B cell (primary cell): Measurements from ENCODE around the gene ZMYND15. TPM values are rescaled to one million over a fixed set of nuclear protein-coding genes. Genes with fewer than 3 reads are reported as not detected.
A peak's percentile ranks its signal among the peaks of the same experiment; 100 is the strongest.

ENCODE experiments used
- ATAC-seq: fragments of 200-7000 bp; cut with Tn5 transposase; one replicate; pipeline ENCODE4 v1.10.0; 2021; ENCODE audit warnings: low read depth, mild to moderate bottlenecking, moderate number of reproducible peaks, moderate library complexity
- CTCF ChIA-PET: fragments of 350-600 bp; sonication (Branson Sonifier 250); formaldehyde crosslinking; loops from one replicate; lab custom pipeline; 2021; ENCODE audit warnings: antibody characterized with exemption, inconsistent platforms; lab: Charles Lee
- POLR2A ChIA-PET: fragments of 350-600 bp; sonication (Branson Sonifier 250); formaldehyde crosslinking; loops from one replicate; lab custom pipeline; 2021; ENCODE audit warnings: antibody characterized with exemption; lab: Charles Lee
- DNase-seq: peaks from one replicate; pipeline ENCODE4 v3.0.0; 2013
- H2AFZ ChIP-seq: 2 replicates; pipeline ENCODE4 v1.6.1; 2012; ENCODE audit warnings: mild to moderate bottlenecking, low read depth, low read length; ENCODE audit not compliant: insufficient read depth, poor library complexity, severe bottlenecking
- H3K27ac ChIP-seq, 2 donors: 1 replicate in 1 of 2; 2 replicates in 1 of 2; pipeline ENCODE4 v1.5.1; 2012 to 2013; ENCODE audit warnings: low read length in 2 of 2, mild to moderate bottlenecking in 2 of 2, moderate library complexity in 1 of 2
- H3K27me3 ChIP-seq, 4 experiments: fragments of 200-600 bp in 1 of 4; sonication (generic) in 1 of 4; replicated peaks in 1 of 4; 1 replicate in 2 of 4; 2 replicates in 2 of 4; pipeline versions ENCODE4 v1.6.1 to v1.7.0; 2013 to 2016; ENCODE audit warnings: low read length in 3 of 4, mild to moderate bottlenecking in 2 of 4, mixed read lengths in 1 of 4, moderate library complexity in 1 of 4; ENCODE audit not compliant: insufficient read depth in 4 of 4, control insufficient read depth in 3 of 4; ENCODE audit errors: control extremely low read depth in 1 of 4
- H3K36me3 ChIP-seq, 2 experiments: replicated peaks in 1 of 2; 1 replicate in 1 of 2; 2 replicates in 1 of 2; pipeline versions ENCODE4 v1.6.1 to v1.7.1; 2013; ENCODE audit warnings: low read length in 1 of 2; ENCODE audit not compliant: insufficient read depth in 2 of 2, control insufficient read depth in 1 of 2; ENCODE audit errors: control extremely low read depth in 1 of 2, extremely low read depth in 1 of 2
- H3K4me1 ChIP-seq, 2 donors: fragments of 200-600 bp in 1 of 2; sonication (generic) in 1 of 2; 1 replicate in 1 of 2; 2 replicates in 1 of 2; pipeline versions ENCODE4 v1.5.1 to v1.6.1; 2013 to 2017; ENCODE audit warnings: low read length in 2 of 2; ENCODE audit not compliant: control insufficient read depth in 2 of 2, insufficient read depth in 2 of 2
- H3K4me2 ChIP-seq: replicated peaks from 2 replicates; pipeline ENCODE3; 2012; ENCODE audit warnings: mild to moderate bottlenecking, low read depth, low read length; ENCODE audit not compliant: poor library complexity, severe bottlenecking
- H3K4me3 ChIP-seq, 5 experiments: fragments of 200-600 bp in 1 of 5; sonication (generic) in 1 of 5; 1 replicate in 3 of 5; 2 replicates in 2 of 5; pipeline versions ENCODE4 v1.5.1 to v1.7.0; 2011 to 2016; ENCODE audit warnings: low read length in 4 of 5, mild to moderate bottlenecking in 4 of 5, low read depth in 2 of 5, control low read depth in 1 of 5, moderate library complexity in 1 of 5; ENCODE audit not compliant: insufficient read depth in 1 of 5; ENCODE audit errors: control extremely low read depth in 1 of 5, extremely low read depth in 1 of 5
- H3K79me2 ChIP-seq: fragments of 200-600 bp; sonication (generic); one replicate; pipeline ENCODE4 v1.6.0; 2016; ENCODE audit warnings: low read length; ENCODE audit not compliant: control insufficient read depth, insufficient read depth
- H3K9ac ChIP-seq: fragments of 200-600 bp; sonication (generic); 2 replicates; pipeline ENCODE4 v1.6.1; 2017; ENCODE audit warnings: mild to moderate bottlenecking, low read length, moderate library complexity
- H3K9me3 ChIP-seq, 3 donors: one replicate each; pipeline versions ENCODE4 v1.6.1 to v1.7.1; 2013; ENCODE audit warnings: low read length in 2 of 3; ENCODE audit not compliant: control insufficient read depth in 2 of 3, insufficient read depth in 1 of 3; ENCODE audit errors: control extremely low read depth in 1 of 3
- H4K20me1 ChIP-seq: 2 replicates; pipeline ENCODE4 v1.6.0; 2012; ENCODE audit warnings: mild to moderate bottlenecking, low read length; ENCODE audit not compliant: insufficient read depth, control insufficient read depth, poor library complexity, severe bottlenecking
- H3K27ac Mint-ChIP-seq: one replicate; pipeline ENCODE4 v1.8.0; 2021; ENCODE audit warnings: mixed read lengths
- H3K27me3 Mint-ChIP-seq: one replicate; pipeline ENCODE4 v1.8.0; 2021; ENCODE audit warnings: mixed read lengths
- H3K4me1 Mint-ChIP-seq: one replicate; pipeline ENCODE4 v1.8.0; 2021; ENCODE audit warnings: mixed read lengths
- H3K4me3 Mint-ChIP-seq: one replicate; pipeline ENCODE4 v1.8.0; 2021; ENCODE audit warnings: mixed read lengths
- H3K9me3 Mint-ChIP-seq: one replicate; pipeline ENCODE4 v1.8.0; 2022; ENCODE audit warnings: mixed read lengths; ENCODE audit not compliant: insufficient read depth
- CTCF ChIP-seq: fragments of 200-600 bp; IDR thresholded peaks from one replicate; pipeline ENCODE4 v1.8.0; 2022; ENCODE audit warnings: antibody characterized with exemption, mild to moderate bottlenecking
- EZH2 ChIP-seq: IDR thresholded peaks from 2 replicates; pipeline ENCODE4 v1.6.1; 2012; ENCODE audit warnings: borderline replicate concordance, low read depth, mild to moderate bottlenecking, moderate library complexity, low read length; ENCODE audit not compliant: insufficient read depth, poor library complexity, severe bottlenecking
- WGBS: methylation state at CpG from one replicate; pipeline ENCODE4 v1.1.5; 2013; ENCODE audit warnings: missing lambda C conversion rate; ENCODE audit not compliant: insufficient coverage; 5-methylcytosine and 5-hydroxymethylcytosine counted together
- intact Hi-C: fragments of 100-400 bp; cut with micrococcal nuclease; formaldehyde crosslinking; loops from one replicate; pipeline ENCODE4 v1.10.0; 2022
- polyA plus RNA-seq: library from polyadenylated mRNA; depleted of rRNA; stranded (reverse); fragments of >200 nt; gene quantifications from 2 replicates; pipeline ENCODE4 v1.2.3, GENCODE V29; 2012
- total RNA-seq, 2 donors: library from RNA; stranded (reverse); fragments of 120-200 nt in 1 of 2; gene quantifications; 1 replicate in 1 of 2; 2 replicates in 1 of 2; pipeline versions ENCODE4 v1.2.3 to v1.2.4, GENCODE V29; 2013 to 2022

Gene ZMYND15
- total and polyA plus RNA-seq, 2 donors (not counting 1 experiment from before 2014, with no cell fraction given), result 0.72 to 2.5 TPM

- POLR2A ChIA-PET, result no interaction called here
- no peak overlapping the region for H3K4me2 ChIP-seq
- WGBS, result no CpG with 5 or more reads among the region's 3 CpGs
- no peak overlapping the region for H3K27ac ChIP-seq
- H3K27me3 Mint-ChIP-seq, result no peaks in the 10 kb centered on the region
- intact Hi-C loops, result no loop called here
- H3K79me2 ChIP-seq, result peaks cover 14% of the 10 kb centered on the region
- H3K9ac ChIP-seq, result no peak overlapping the region
- no peak for TF ChIP-seq CTCF
- no peak for TF ChIP-seq EZH2
- H4K20me1 ChIP-seq, result peaks cover 7% of the 10 kb centered on the region
- H3K4me1 Mint-ChIP-seq, result peaks cover 24% of the 10 kb centered on the region
- H3K9me3 ChIP-seq, result no peaks in the 10 kb centered on the region
- no peak overlapping the region for H3K4me3 Mint-ChIP-seq
- DNase-seq (no peak), ATAC-seq (no peak)
- H3K36me3 ChIP-seq, result no peaks in the 10 kb centered on the region
- no peak overlapping the region for H3K4me3 ChIP-seq
- no peak overlapping the region for H3K27ac Mint-ChIP-seq
- no peaks in the 10 kb centered on the region for H3K27me3 ChIP-seq
- no peak overlapping the region for H2AFZ ChIP-seq
- no peaks in the 10 kb centered on the region for H3K9me3 Mint-ChIP-seq
- CTCF ChIA-PET, result interaction anchor here (0.8 kb wide), 1 partner anchor 612 kb away, joined by 3 read pairs; no protein-coding TSS in a partner anchor
- H3K4me1 ChIP-seq, result peaks cover 20 to 30% of the 10 kb centered on the region in 2 donors
Measured at GRCh38 chr17:4728124-4728523, 11.5 kb upstream of the ZMYND15 start.

- Histone ChIP-seq H3K27me3 (no peaks in the 10 kb centered on the region), H2AFZ (no peak overlapping the region), H3K27ac (peak overlapping the region; percentile 66 to 68), H3K36me3 (no peaks in the 10 kb centered on the region), H3K4me2 (peak overlapping the region; percentile 77), H4K20me1 (peaks cover 13% of the 10 kb centered on the region), H3K9me3 (no peaks in the 10 kb centered on the region), H3K4me3 (no peak overlapping the region), H3K79me2 (peaks cover 18% of the 10 kb centered on the region), H3K4me1 (peaks cover 33 to 47% of the 10 kb centered on the region in 2 donors), H3K9ac (peak overlapping the region; percentile 37)
- intact Hi-C loops, result loop anchor here (1.0 to 5.0 kb wide), 3 partner anchors 156 to 591 kb away; partner anchors contain the start of genes CYB5D2, PFN1 and ZZEF1
- Mint-ChIP-seq H3K27ac (peak overlapping the region; percentile 93), H3K4me1 (peaks cover 49% of the 10 kb centered on the region), H3K4me3 (peak overlapping the region; percentile 65), H3K27me3 (no peaks in the 10 kb centered on the region), H3K9me3 (no peaks in the 10 kb centered on the region)
- WGBS, result 66% methylated on average over 5 of the region's 6 CpGs
- TF ChIP-seq CTCF, result peak; percentile 76
- TF ChIP-seq EZH2, result no peak
- DNase-seq (peak; percentile 89), ATAC-seq (peak; percentile 59)
- CTCF ChIA-PET, result interaction anchor here (1.3 to 3.0 kb wide), 6 partner anchors 21 to 170 kb away, joined by 4 to 26 read pairs (median 11); partner anchors contain the start of genes ARRB2 and CHRNE
- POLR2A ChIA-PET, result interaction anchor here (0.7 to 1.3 kb wide), 3 partner anchors 23 to 166 kb away, joined by 3 to 4 read pairs (median 3); partner anchors contain the start of genes ARRB2 and C17orf107
Measured at GRCh38 chr17:4733073-4733531, 6.5 kb upstream of the ZMYND15 start.
